HepG2 (cell line): ENCODE results near the gene CCDC57. TPM values are rescaled to one million over a fixed set of nuclear protein-coding genes. Genes with fewer than 3 reads are reported as not detected.

Experiments used
- ASH2L ChIP-seq: fragments of 300-600, 200-600 bp; sonication (generic); IDR thresholded peaks from 2 replicates; pipeline ENCODE4 v1.7.0; 2017; ENCODE audit warnings: low read depth, mild to moderate bottlenecking, moderate library complexity, mixed read lengths, low read length; ENCODE audit not compliant: insufficient read length
- EEA1 ChIP-seq: sonication (generic); formaldehyde crosslinking; IDR thresholded peaks from 2 replicates; pipeline ENCODE4 v1.5.1; 2020; ENCODE audit warnings: mild to moderate bottlenecking, missing genetic modification reagents, borderline replicate concordance
- HOXA9 ChIP-seq: sonication (generic); formaldehyde crosslinking; IDR thresholded peaks from 2 replicates; pipeline ENCODE4 v1.8.1; 2022; ENCODE audit warnings: missing genetic modification reagents, mild to moderate bottlenecking, moderate library complexity, borderline replicate concordance
- KAT8 ChIP-seq: IDR thresholded peaks from 2 replicates; pipeline ENCODE4 v1.6.1; 2016; ENCODE audit warnings: missing genetic modification reagents, missing compliant biosample characterization
- MXI1 ChIP-seq: IDR thresholded peaks from 3 replicates; pipeline ENCODE4 v1.6.1; 2012; ENCODE audit warnings: low read depth, low read length, inconsistent platforms, borderline replicate concordance
- NFE2 ChIP-seq: sonication (generic); formaldehyde crosslinking; IDR thresholded peaks from 2 replicates; pipeline ENCODE4 v1.4.0; 2020; ENCODE audit warnings: missing genetic modification reagents
- PATZ1 ChIP-seq: sonication (generic); formaldehyde crosslinking; IDR thresholded peaks from 2 replicates; pipeline ENCODE4 v1.4.0; 2020; ENCODE audit warnings: missing genetic modification reagents
- PHF20 ChIP-seq: sonication (generic); formaldehyde crosslinking; IDR thresholded peaks from 2 replicates; pipeline ENCODE4 v1.5.0; 2020; ENCODE audit warnings: mild to moderate bottlenecking, missing genetic modification reagents
- PRDM4 ChIP-seq: sonication (generic); formaldehyde crosslinking; IDR thresholded peaks from 2 replicates; pipeline ENCODE4 v1.9.0; 2021; ENCODE audit warnings: missing genetic modification reagents, borderline replicate concordance
- ZBTB10 ChIP-seq: sonication (generic); formaldehyde crosslinking; IDR thresholded peaks from 2 replicates; pipeline ENCODE4 v1.4.0; 2020; ENCODE audit warnings: missing genetic modification reagents, borderline replicate concordance
- ZBTB39 ChIP-seq: sonication (generic); formaldehyde crosslinking; IDR thresholded peaks from 2 replicates; pipeline ENCODE4 v1.5.0; 2020; ENCODE audit warnings: missing genetic modification reagents
- ZFP36L1 ChIP-seq: sonication (generic); formaldehyde crosslinking; IDR thresholded peaks from 2 replicates; pipeline ENCODE4 v1.8.0; 2022; ENCODE audit warnings: mild to moderate bottlenecking, missing genetic modification reagents, moderate library complexity
- ZNF343 ChIP-seq: sonication (generic); formaldehyde crosslinking; IDR thresholded peaks from 2 replicates; pipeline ENCODE4 v1.4.0; 2020; ENCODE audit warnings: mild to moderate bottlenecking, missing genetic modification reagents
- polyA plus RNA-seq, 8 experiments: library from polyadenylated mRNA; depleted of rRNA in 3 of 8; stranded (reverse) in 7 of 8; unstranded in 1 of 8; fragments of >200 nt; fragmentation: Illumina TruSeq in 4 of 8; extraction: Trizol in 4 of 8; gene quantifications; 2 replicates each; pipeline versions ENCODE4 v1.2.1 to v1.2.3, GENCODE V29; 2011 to 2016; ENCODE audit warnings: low read depth in 4 of 8, missing spikeins in 1 of 8, mixed read lengths in 1 of 8; ENCODE audit not compliant: insufficient read depth in 1 of 8
- total RNA-seq, 5 experiments: library from RNA; depleted of rRNA; stranded (reverse); fragments of >200 nt; fragmentation: Illumina TruSeq; extraction: Trizol; gene quantifications; 2 replicates each; pipeline ENCODE4 v1.2.3, GENCODE V29; 2016; ENCODE audit warnings: low read depth in 1 of 5

The CCDC57 gene
- total and polyA plus RNA-seq, 2 of the 13 experiments (the other 11 are each of a cell fraction or from before 2014, with no cell fraction given): 59.3 to 59.9 TPM

GRCh38 chr17:82229698-82230608, 17.3 kb upstream of the CCDC57 start (continued):
- peak; percentile 67 for TF ChIP-seq PATZ1
- no peak for TF ChIP-seq MXI1
- TF ChIP-seq PHF20 (CRISPR knock-in tag): peak; percentile 49; the same call in 1 of the 2 replicates
- 0 out of 2 replicates have a peak, but pooled peaks have one; percentile 5 for TF ChIP-seq KAT8 (CRISPR knock-in tag)
- no peak for TF ChIP-seq ASH2L
- no peak for TF ChIP-seq ZBTB10 (CRISPR knock-in tag)
- no peak for TF ChIP-seq ZBTB39
- peak; percentile 94; the same call in 1 of the 2 replicates for TF ChIP-seq EEA1
- 0 out of 2 replicates have a peak, but pooled peaks have one; percentile 59 for TF ChIP-seq HOXA9 (CRISPR knock-in tag)
- no peak for TF ChIP-seq NFE2 (CRISPR knock-in tag)
- TF ChIP-seq ZNF343 (CRISPR knock-in tag): peak; percentile 16; the same call in 1 of the 2 replicates
- TF ChIP-seq PRDM4 (CRISPR knock-in tag): no peak
- TF ChIP-seq ZFP36L1 (CRISPR knock-in tag): peak; percentile 46; the same call in 1 of the 2 replicates
